Mucosa of descending colon (tissue), 3 donors: ENCODE data around the gene RASA1. TPM values are rescaled to one million over a fixed set of nuclear protein-coding genes. Genes with fewer than 3 reads are reported as not detected.

Experiments used
- ATAC-seq: fragments of 200-7000 bp; cut with Tn5 transposase; one replicate; pipeline ENCODE4 v1.9.1; 2020; ENCODE audit warnings: mild to moderate bottlenecking, moderate library complexity
- DNase-seq, 3 donors: peaks; one replicate each; pipeline ENCODE4 v3.0.0-alpha.2; 2020
- H3K36me3 ChIP-seq: fragments of 200-600 bp; one replicate; pipeline ENCODE4 v1.8.0; 2021; ENCODE audit warnings: low read depth, mild to moderate bottlenecking
- H3K4me1 ChIP-seq: fragments of 200-600 bp; one replicate; pipeline ENCODE4 v1.8.0; 2021; ENCODE audit warnings: low read depth, mild to moderate bottlenecking
- H3K4me3 ChIP-seq: fragments of 200-600 bp; one replicate; pipeline ENCODE4 v1.8.0; 2021; ENCODE audit warnings: mild to moderate bottlenecking
- H3K9me3 ChIP-seq: fragments of 200-600 bp; one replicate; pipeline ENCODE4 v1.8.0; 2021; ENCODE audit warnings: mild to moderate bottlenecking
- CTCF ChIP-seq: fragments of 200-600 bp; IDR thresholded peaks from one replicate; pipeline ENCODE4 v1.8.0; 2022; ENCODE audit warnings: antibody characterized with exemption, mild to moderate bottlenecking
- intact Hi-C, 2 donors: fragments of 100-400 bp; cut with DNase I in 1 of 2; cut with micrococcal nuclease in 1 of 2; formaldehyde crosslinking; loops; one replicate each; pipeline versions ENCODE4 v1.11.0 to v1.11.1; 2022; cut with DNase I, micrococcal nuclease
- total RNA-seq, 3 donors: library from RNA; stranded (reverse); fragmentation: NEBNext Ultra II Directional in 2 of 3; extraction: Animal tissue kit (Norgen Biotek cat#: 25700) in 2 of 3; gene quantifications; one replicate each; pipeline versions ENCODE4 v1.2.1 to v1.2.4, GENCODE V29; 2021 to 2023
- donor health status: DM: no; HTN: no; CAD: no; lungs with moderate emphysema.
- donor health status: DM: no; HTN: no; CAD: no.
- donor health status: DM: no; HTN: yes; CAD: no.

The RASA1 gene
- total RNA-seq, 3 donors from 2014 or later = 25.0 to 27.0 (median 25.8) TPM

- ATAC-seq (no peak), DNase-seq (no peak)
- TF ChIP-seq CTCF = no peak
- Histone ChIP-seq H3K4me3 (no peak overlapping the region), H3K4me1 (no peaks in the 10 kb centered on the region), H3K36me3 (peaks cover 18% of the 10 kb centered on the region), H3K9me3 (no peaks in the 10 kb centered on the region)
- intact Hi-C loops = no loop called here
Observed at GRCh38 chr5:87404359-87404758, 136.7 kb downstream of the RASA1 start.

- intact Hi-C loops = no loop called here
- no peak for DNase-seq
- Histone ChIP-seq H3K9me3 (no peaks in the 10 kb centered on the region), H3K36me3 (peaks cover 18% of the 10 kb centered on the region), H3K4me3 (no peak overlapping the region), H3K4me1 (no peaks in the 10 kb centered on the region)
- ATAC-seq = no peak
- TF ChIP-seq CTCF = no peak
Observed at GRCh38 chr5:87405472-87406155, 137.9 kb downstream of the RASA1 start.

- Histone ChIP-seq H3K36me3 (peaks cover 14% of the 10 kb centered on the region), H3K9me3 (no peaks in the 10 kb centered on the region), H3K4me1 (peaks cover 10% of the 10 kb centered on the region), H3K4me3 (no peak overlapping the region)
- ATAC-seq = no peak
- intact Hi-C loops = no loop called here
- no peak for TF ChIP-seq CTCF
- DNase-seq = no peak
Observed at GRCh38 chr5:87408204-87408603, 140.5 kb downstream of the RASA1 start.

DNA sequence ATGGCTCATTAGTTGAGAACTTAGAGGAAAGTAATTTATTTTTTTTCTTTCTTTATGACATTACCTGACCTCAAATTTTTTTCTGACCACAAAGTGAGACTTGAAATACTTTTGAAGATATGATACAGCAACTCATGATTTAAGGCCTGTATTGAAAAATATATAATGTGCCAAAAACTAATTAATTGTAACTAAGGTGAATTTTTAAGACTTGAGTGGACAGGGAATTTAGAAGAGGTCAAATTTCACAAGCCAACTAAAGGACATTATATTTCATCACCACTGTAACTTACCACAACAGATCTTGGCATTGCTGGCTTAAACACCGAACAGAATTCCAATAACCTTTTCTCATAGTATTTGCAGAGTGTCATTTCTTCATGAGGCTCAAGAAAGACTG is 143.2 kb downstream of the RASA1 start:
- no peak for TF ChIP-seq CTCF
- intact Hi-C loops = no loop called here
- H3K9me3 ChIP-seq = no peaks in the 10 kb centered on the region
- DNase-seq (no peak), ATAC-seq (no peak)
- H3K36me3 ChIP-seq = peaks cover 14% of the 10 kb centered on the region
- no peak overlapping the region for H3K4me3 ChIP-seq
- peaks cover 10% of the 10 kb centered on the region for H3K4me1 ChIP-seq

DNA sequence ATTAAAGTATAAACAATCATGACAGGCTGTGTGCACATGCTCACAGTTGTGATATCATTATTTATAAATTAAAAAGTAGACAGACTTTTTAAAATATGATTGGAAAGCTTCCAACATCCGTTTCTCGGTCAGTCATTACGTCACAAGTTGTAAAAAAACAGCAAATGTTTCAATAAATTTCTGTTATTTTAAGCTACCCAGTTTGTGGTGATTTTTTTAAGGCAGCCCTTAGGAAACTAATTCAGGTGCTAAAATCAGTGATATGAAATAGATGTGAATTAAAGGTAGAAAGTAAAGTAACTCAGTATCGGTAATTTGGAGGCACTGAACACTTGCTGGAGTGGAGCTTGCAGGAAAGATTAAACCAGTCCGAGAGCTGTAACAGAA is 143.9 kb downstream of the RASA1 start:
- H3K36me3 ChIP-seq = peaks cover 14% of the 10 kb centered on the region
- no peak for DNase-seq
- ATAC-seq = no peak
- intact Hi-C loops = no loop called here
- H3K4me1 ChIP-seq = peaks cover 10% of the 10 kb centered on the region
- no peaks in the 10 kb centered on the region for H3K9me3 ChIP-seq
- TF ChIP-seq CTCF = no peak
- H3K4me3 ChIP-seq = peak overlapping the region; percentile 89
